ENCODE results near the gene RITA1.

RITA1 gene

GRCh38 chr12:113180333-113180732 lies 5.2 kb upstream of the RITA1 start:
- DNase-seq, result no peak

GRCh38 chr12:113181975-113182374 lies 3.5 kb upstream of the RITA1 start:
- DNase-seq, result no peak

- DNase-seq, result no peak
These were observed 2.4 kb upstream of the RITA1 start for GRCh38 chr12:113183030-113183589.

GRCh38 chr12:113184098-113184899 lies 1.2 kb upstream of the RITA1 start:
- DNase-seq, result no peak

GRCh38 chr12:113184900-113185179 lies 681 bp upstream of the RITA1 start:
- peak; percentile 95 for DNase-seq

- DNase-seq, result no peak
These were observed 478 bp downstream of the RITA1 start for GRCh38 chr12:113186033-113186365.

- DNase-seq, result no peak
These were observed 1.3 kb downstream of the RITA1 start for GRCh38 chr12:113186666-113187325.

GRCh38 chr12:113189361-113189760 lies 3.8 kb downstream of the RITA1 start:
- no peak for DNase-seq

GRCh38 chr12:113190761-113191160 lies 5.2 kb downstream of the RITA1 start:
- no peak for DNase-seq

GRCh38 chr12:113191227-113191626 lies 5.7 kb downstream of the RITA1 start:
- no peak for DNase-seq

- no peak for DNase-seq
These were observed 9.5 kb downstream of the RITA1 start for GRCh38 chr12:113194971-113195391.

GRCh38 chr12:113195598-113195997 lies 10.1 kb downstream of the RITA1 start:
- no peak for DNase-seq

GRCh38 chr12:113196582-113196981 lies 11.1 kb downstream of the RITA1 start:
- no peak for DNase-seq

- DNase-seq, result peak; percentile 78
These were observed 11.5 kb downstream of the RITA1 start for GRCh38 chr12:113196990-113197389.

- no peak for DNase-seq
These were observed 12.1 kb downstream of the RITA1 start for GRCh38 chr12:113197518-113198077.

GRCh38 chr12:113198296-113198695 lies 12.8 kb downstream of the RITA1 start:
- no peak for DNase-seq

- DNase-seq, result no peak
These were observed 14.7 kb downstream of the RITA1 start for GRCh38 chr12:113200021-113200797.

GRCh38 chr12:113201187-113202177 lies 16.0 kb downstream of the RITA1 start:
- no peak for DNase-seq

GRCh38 chr12:113202300-113203075 lies 17.0 kb downstream of the RITA1 start:
- no peak for DNase-seq

GRCh38 chr12:113203852-113204760 lies 18.6 kb downstream of the RITA1 start:
- no peak for DNase-seq
